ENCODE measurements around the gene CAMK1.

DNA sequence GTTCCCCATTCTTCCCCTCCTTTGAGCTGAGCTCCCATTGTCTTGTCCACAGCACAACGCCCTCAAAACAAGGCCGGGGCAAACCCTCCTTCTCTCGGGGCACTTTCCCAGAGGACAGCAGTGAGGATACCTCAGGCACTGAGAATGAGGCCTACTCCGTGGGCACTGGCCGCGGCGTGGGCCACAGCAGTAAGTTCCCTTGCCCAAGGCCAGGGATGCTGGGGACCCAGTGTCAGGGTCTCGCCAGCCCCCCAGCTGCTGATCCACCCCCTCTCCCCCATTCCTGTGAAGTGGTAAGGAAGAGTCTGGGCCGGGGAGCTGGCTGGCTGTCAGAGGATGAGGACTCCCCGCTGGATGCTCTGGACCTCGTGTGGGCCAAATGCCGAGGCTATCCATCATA, 24.2 kb downstream of the CAMK1 start:
- TF ChIP-seq, protein P1, sequence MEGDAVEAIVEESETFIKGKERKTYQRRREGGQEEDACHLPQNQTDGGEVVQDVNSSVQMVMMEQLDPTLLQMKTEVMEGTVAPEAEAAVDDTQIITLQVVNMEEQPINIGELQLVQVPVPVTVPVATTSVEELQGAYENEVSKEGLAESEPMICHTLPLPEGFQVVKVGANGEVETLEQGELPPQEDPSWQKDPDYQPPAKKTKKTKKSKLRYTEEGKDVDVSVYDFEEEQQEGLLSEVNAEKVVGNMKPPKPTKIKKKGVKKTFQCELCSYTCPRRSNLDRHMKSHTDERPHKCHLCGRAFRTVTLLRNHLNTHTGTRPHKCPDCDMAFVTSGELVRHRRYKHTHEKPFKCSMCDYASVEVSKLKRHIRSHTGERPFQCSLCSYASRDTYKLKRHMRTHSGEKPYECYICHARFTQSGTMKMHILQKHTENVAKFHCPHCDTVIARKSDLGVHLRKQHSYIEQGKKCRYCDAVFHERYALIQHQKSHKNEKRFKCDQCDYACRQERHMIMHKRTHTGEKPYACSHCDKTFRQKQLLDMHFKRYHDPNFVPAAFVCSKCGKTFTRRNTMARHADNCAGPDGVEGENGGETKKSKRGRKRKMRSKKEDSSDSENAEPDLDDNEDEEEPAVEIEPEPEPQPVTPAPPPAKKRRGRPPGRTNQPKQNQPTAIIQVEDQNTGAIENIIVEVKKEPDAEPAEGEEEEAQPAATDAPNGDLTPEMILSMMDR (IDR thresholded peaks at IDR 0.05; ENCODE audit: insufficient read depth, low read depth, low read length) = no peak
- TF ChIP-seq EZH2 (IDR thresholded peaks at IDR 0.05; ENCODE audit: insufficient read depth, low read length) = no peak

All from astrocyte (in vitro differentiated cells and primary cell).